Measurements from ENCODE around the gene ZGRF1.
A peak's percentile ranks its signal among the peaks of the same experiment; 100 is the strongest.
"Not testable (repeated sequence)": the region's sequence is repeated elsewhere in the genome, so short reads cannot be mapped to it uniquely, and the experiment has no call there.

Gene ZGRF1

DNA sequence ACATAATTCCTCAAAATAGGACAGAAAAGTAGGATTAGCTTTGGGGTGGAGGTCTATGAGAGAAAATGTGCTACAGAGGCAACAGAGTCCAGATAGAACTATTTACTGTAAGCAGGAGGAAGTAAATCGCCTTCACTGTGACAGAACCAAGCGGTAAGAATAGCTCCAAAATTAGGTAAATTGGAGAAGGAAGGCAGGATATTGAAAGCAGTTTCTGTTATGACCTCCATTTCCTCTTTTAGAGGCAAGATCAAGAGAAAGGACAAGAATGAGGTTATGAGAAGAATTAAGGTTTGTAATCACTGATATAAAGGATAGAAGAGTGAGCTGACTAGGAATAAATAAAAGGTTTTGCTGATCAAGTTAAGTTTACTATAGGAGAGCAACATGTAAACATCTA lies 76.6 kb downstream of the ZGRF1 start:
- DNase-seq (ENCODE audit: low read depth, low spot score): no peak
- CTCF ChIA-PET: interaction anchor here (1.4 kb wide), 1 partner anchor 36 kb away, joined by 3 read pairs; no protein-coding TSS in a partner anchor
- POLR2A ChIA-PET: interaction anchor here (0.6 kb wide), 1 partner anchor 607 kb away, joined by 3 read pairs; no protein-coding TSS in a partner anchor

GRCh38 chr4:112559053-112559452 lies 77.7 kb downstream of the ZGRF1 start:
- H3K4me3 ChIP-seq (ENCODE audit: low read depth, low read length): no peak overlapping the region
- TF ChIP-seq, protein P1, sequence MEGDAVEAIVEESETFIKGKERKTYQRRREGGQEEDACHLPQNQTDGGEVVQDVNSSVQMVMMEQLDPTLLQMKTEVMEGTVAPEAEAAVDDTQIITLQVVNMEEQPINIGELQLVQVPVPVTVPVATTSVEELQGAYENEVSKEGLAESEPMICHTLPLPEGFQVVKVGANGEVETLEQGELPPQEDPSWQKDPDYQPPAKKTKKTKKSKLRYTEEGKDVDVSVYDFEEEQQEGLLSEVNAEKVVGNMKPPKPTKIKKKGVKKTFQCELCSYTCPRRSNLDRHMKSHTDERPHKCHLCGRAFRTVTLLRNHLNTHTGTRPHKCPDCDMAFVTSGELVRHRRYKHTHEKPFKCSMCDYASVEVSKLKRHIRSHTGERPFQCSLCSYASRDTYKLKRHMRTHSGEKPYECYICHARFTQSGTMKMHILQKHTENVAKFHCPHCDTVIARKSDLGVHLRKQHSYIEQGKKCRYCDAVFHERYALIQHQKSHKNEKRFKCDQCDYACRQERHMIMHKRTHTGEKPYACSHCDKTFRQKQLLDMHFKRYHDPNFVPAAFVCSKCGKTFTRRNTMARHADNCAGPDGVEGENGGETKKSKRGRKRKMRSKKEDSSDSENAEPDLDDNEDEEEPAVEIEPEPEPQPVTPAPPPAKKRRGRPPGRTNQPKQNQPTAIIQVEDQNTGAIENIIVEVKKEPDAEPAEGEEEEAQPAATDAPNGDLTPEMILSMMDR (IDR thresholded peaks at IDR 0.05; ENCODE audit: insufficient read depth, low read length, missing control alignments): no peak
- POLR2A ChIA-PET: no interaction called here
- CTCF ChIA-PET: no interaction called here
- DNase-seq (ENCODE audit: low read depth, low spot score): no peak

More for the DNA sequence above, 76.6 kb downstream of the ZGRF1 start:
- TF ChIP-seq, protein P1 (IDR thresholded peaks at IDR 0.05; ENCODE audit: insufficient read depth, low read length, missing control alignments): no peak
- H3K4me3 ChIP-seq (ENCODE audit: low read depth, low read length): no peak overlapping the region

- TF ChIP-seq, protein P1 (IDR thresholded peaks at IDR 0.05; ENCODE audit: insufficient read depth, low read length, missing control alignments): no peak
- DNase-seq (ENCODE audit: low read depth, low spot score): no peak
Measured at GRCh38 chr4:112557676-112558411, 78.9 kb downstream of the ZGRF1 start.

GRCh38 chr4:112554271-112554670 lies 82.4 kb downstream of the ZGRF1 start:
- DNase-seq (ENCODE audit: low read depth, low spot score); POLR2A ChIA-PET: not testable (repeated sequence)
- CTCF ChIA-PET: interaction anchor here (0.9 to 1.7 kb wide), 3 partner anchors 50 to 233 kb away, joined by 3 to 4 read pairs (median 3); no protein-coding TSS in a partner anchor

More at GRCh38 chr4:112557676-112558411, 78.9 kb downstream of the ZGRF1 start:
- H3K4me3 ChIP-seq (ENCODE audit: low read depth, low read length): no peak overlapping the region
- ChIA-PET CTCF (interaction anchor here (0.7 kb wide), 1 partner anchor 482 kb away, joined by 3 read pairs; no protein-coding TSS in a partner anchor), POLR2A (no interaction called here)

GRCh38 chr4:112552668-112553067 lies 84.0 kb downstream of the ZGRF1 start:
- ChIA-PET POLR2A (no interaction called here), CTCF (interaction anchor here (0.9 to 1.6 kb wide), 3 partner anchors 224 to 231 kb away, joined by 3 to 4 read pairs (median 4); no protein-coding TSS in a partner anchor)
- TF ChIP-seq, protein P1 (IDR thresholded peaks at IDR 0.05; ENCODE audit: insufficient read depth, low read length, missing control alignments): no peak
- DNase-seq (ENCODE audit: low read depth, low spot score): peak; percentile 36
- H3K4me3 ChIP-seq (ENCODE audit: low read depth, low read length): no peak overlapping the region

More at GRCh38 chr4:112554271-112554670, 82.4 kb downstream of the ZGRF1 start:
- H3K4me3 ChIP-seq (ENCODE audit: low read depth, low read length): not testable (repeated sequence)

DNA sequence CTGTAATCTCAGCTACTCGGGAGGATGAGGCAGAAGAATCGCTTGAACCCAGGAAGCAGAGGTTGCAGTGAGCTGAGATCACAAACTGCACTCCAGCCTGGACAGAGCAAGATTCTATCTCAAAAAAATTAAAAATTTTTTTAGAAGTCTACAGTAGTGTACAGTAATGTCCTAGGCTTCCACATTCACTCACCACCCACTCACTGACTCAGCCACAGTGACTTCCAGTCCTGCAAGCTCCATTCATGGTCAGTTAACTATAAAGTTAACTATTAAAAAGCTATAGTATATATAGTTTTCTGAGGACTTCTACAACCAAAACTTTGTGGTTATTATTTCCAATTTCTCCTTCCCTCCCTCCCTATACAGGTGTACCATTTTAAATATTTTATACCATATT lies 86.0 kb downstream of the ZGRF1 start:
- ChIA-PET CTCF (interaction anchor here (0.7 to 1.5 kb wide), 3 partner anchors 27 to 234 kb away, joined by 3 to 5 read pairs (median 4); no protein-coding TSS in a partner anchor), POLR2A (interaction anchor here (0.6 kb wide), 1 partner anchor 13 kb away, joined by 3 read pairs; no protein-coding TSS in a partner anchor)
- DNase-seq (ENCODE audit: low read depth, low spot score): peak; percentile 17
- TF ChIP-seq, protein P1 (IDR thresholded peaks at IDR 0.05; ENCODE audit: insufficient read depth, low read length, missing control alignments): no peak
- no peak overlapping the region for H3K4me3 ChIP-seq (ENCODE audit: low read depth, low read length)
